Left lung (tissue), 10 donors: ENCODE measurements around the gene OR5D13. TPM values are rescaled to one million over a fixed set of nuclear protein-coding genes. Genes with fewer than 3 reads are reported as not detected.

Source experiments
- ATAC-seq: fragments of 200-7000 bp; cut with Tn5 transposase; one replicate; pipeline ENCODE4 v1.9.1; 2020; ENCODE audit warnings: moderate library complexity
- DNase-seq, 4 donors: peaks; one replicate each; pipeline ENCODE4 v3.0.0-alpha.2; 2013 to 2020
- H3K27ac ChIP-seq, 2 donors: fragments of 200-600 bp; sonication (generic) in 1 of 2; one replicate each; pipeline versions ENCODE4 v1.5.0 to v1.8.0; 2020 to 2021
- H3K27me3 ChIP-seq, 2 donors: fragments of 200-600 bp; sonication (generic) in 1 of 2; one replicate each; pipeline versions ENCODE4 v1.5.0 to v1.8.0; 2020 to 2021
- H3K36me3 ChIP-seq, 2 donors: fragments of 200-600 bp; sonication (generic) in 1 of 2; one replicate each; pipeline versions ENCODE4 v1.5.0 to v1.8.0; 2020 to 2021
- H3K4me1 ChIP-seq, 2 donors: fragments of 200-600 bp; one replicate each; pipeline ENCODE4 v1.8.0; 2021
- H3K4me3 ChIP-seq, 2 donors: fragments of 200-600 bp; sonication (generic) in 1 of 2; one replicate each; pipeline versions ENCODE4 v1.5.0 to v1.8.0; 2020 to 2021; ENCODE audit warnings: mild to moderate bottlenecking in 1 of 2
- H3K9me3 ChIP-seq, 2 donors: fragments of 200-600 bp; sonication (generic) in 1 of 2; one replicate each; pipeline versions ENCODE4 v1.5.0 to v1.8.0; 2020 to 2021
- CTCF ChIP-seq, 2 donors: fragments of 200-600 bp; sonication (generic) in 1 of 2; IDR thresholded peaks; one replicate each; pipeline versions ENCODE4 v1.5.0 to v1.8.0; 2021; ENCODE audit warnings: antibody characterized with exemption in 2 of 2
- intact Hi-C, 2 donors: fragments of 100-400 bp; cut with DNase I; formaldehyde crosslinking; loops; one replicate each; pipeline versions ENCODE4 v1.11.2 to v1.14.2; 2022
- polyA plus RNA-seq, 6 donors: library from polyadenylated mRNA; unstranded; fragments of 120-200 nt; gene quantifications; one replicate each; pipeline ENCODE4 v1.2.1, GENCODE V29; 2013; ENCODE audit not compliant: insufficient read length in 6 of 6
- total RNA-seq, 2 donors: library from RNA; stranded (reverse); fragmentation: NEBNext Ultra II Directional; extraction: Animal tissue kit (Norgen Biotek cat#: 25700); gene quantifications; one replicate each; pipeline ENCODE4 v1.2.1, GENCODE V29; 2021
- donor health status: DM: no; HTN: yes; CAD: no.
- donor health status: DM: no; HTN: no; CAD: no.

Gene OR5D13
- total and polyA plus RNA-seq, 8 donors: not detected

- DNase-seq: no peak
- Histone ChIP-seq H3K36me3 (no peaks in the 10 kb centered on the region), H3K27me3 (no peaks in the 10 kb centered on the region), H3K4me3 (no peak within 1 kb of the TSS), H3K27ac (no peak within 1 kb of the TSS), H3K9me3 (peaks cover 0 to 2% of the 10 kb centered on the region in 2 donors), H3K4me1 (no peaks in the 10 kb centered on the region)
- ATAC-seq: no peak
- intact Hi-C loops: no loop called here
- no peak for TF ChIP-seq CTCF (IDR thresholded peaks at IDR 0.05)
Measured at GRCh38 chr11:55795256-55795655, 22.0 kb downstream of the OR5D13 start, which contains the start of gene OR5D14. Gene OR5D14, plus strand, starts transcription at chr11:55795556. Its CDS starts 0 bp downstream, at chr11:55795556.

- intact Hi-C loops: no loop called here
- no peak for TF ChIP-seq CTCF (IDR thresholded peaks at IDR 0.05)
Measured at GRCh38 chr11:55806248-55806647, 33.0 kb downstream of the OR5D13 start.

GRCh38 chr11:55811067-55811466, 37.8 kb downstream of the OR5D13 start, which contains the start of gene OR5L1:
Gene OR5L1, plus strand, starts transcription at chr11:55811367. Its CDS starts 100 bp downstream, at chr11:55811467.
- H3K4me3 ChIP-seq: no peak within 1 kb of the TSS
- TF ChIP-seq CTCF (IDR thresholded peaks at IDR 0.05): no peak
- H3K27ac ChIP-seq: no peak within 1 kb of the TSS
- H3K36me3 ChIP-seq: no peaks in the 10 kb centered on the region
- no peaks in the 10 kb centered on the region for H3K27me3 ChIP-seq
- DNase-seq (no peak), ATAC-seq (no peak)
- intact Hi-C loops: no loop called here
- no peaks in the 10 kb centered on the region for H3K4me1 ChIP-seq
- H3K9me3 ChIP-seq: peaks cover 0 to 20% of the 10 kb centered on the region in 2 donors

More at GRCh38 chr11:55806248-55806647, 33.0 kb downstream of the OR5D13 start:
- Histone ChIP-seq H3K27ac (no peak overlapping the region), H3K9me3 (peaks cover 0 to 29% of the 10 kb centered on the region in 2 donors), H3K36me3 (no peaks in the 10 kb centered on the region), H3K4me1 (no peaks in the 10 kb centered on the region), H3K4me3 (no peak overlapping the region), H3K27me3 (no peaks in the 10 kb centered on the region)
- ATAC-seq: no peak
- no peak for DNase-seq

- no peak for TF ChIP-seq CTCF (IDR thresholded peaks at IDR 0.05)
Measured at GRCh38 chr11:55819330-55819729, 46.1 kb downstream of the OR5D13 start, which contains the start of gene OR5D18. Gene OR5D18, plus strand, starts transcription at chr11:55819630. Its CDS starts 0 bp downstream, at chr11:55819630.

More at GRCh38 chr11:55819330-55819729, 46.1 kb downstream of the OR5D13 start, which contains the start of gene OR5D18:
- DNase-seq (no peak), ATAC-seq (no peak)
- H3K36me3 ChIP-seq: no peaks in the 10 kb centered on the region
- H3K27me3 ChIP-seq: no peaks in the 10 kb centered on the region
- no peaks in the 10 kb centered on the region for H3K9me3 ChIP-seq
- H3K4me1 ChIP-seq: no peaks in the 10 kb centered on the region
- no peak within 1 kb of the TSS for H3K27ac ChIP-seq
- intact Hi-C loops: no loop called here
- H3K4me3 ChIP-seq: no peak within 1 kb of the TSS

Other genes starting within 250 kb of the OR5D13 start
- not detected for gene OR4C15, start 219.0 kb upstream of the OR5D13 start, total RNA-seq
- not detected for gene OR4C15, start 219.0 kb upstream of the OR5D13 start, polyA plus RNA-seq
- not detected for gene OR4C16, start 201.3 kb upstream of the OR5D13 start, total RNA-seq
- not detected for gene OR4C16, start 201.3 kb upstream of the OR5D13 start, polyA plus RNA-seq
- gene OR4C11, start 165.8 kb upstream of the OR5D13 start, total RNA-seq: not detected
- gene OR4C11, start 165.8 kb upstream of the OR5D13 start, polyA plus RNA-seq: not detected
- gene OR4P4, start 138.3 kb upstream of the OR5D13 start, total RNA-seq: not detected
- under 1 TPM in 3 of 6 donors, not detected in 3; 0.07 to 0.13 (median 0.11) TPM for gene OR4P4, start 138.3 kb upstream of the OR5D13 start, polyA plus RNA-seq
- not detected for gene OR4S2, start 125.1 kb upstream of the OR5D13 start, total RNA-seq
- gene OR4S2, start 125.1 kb upstream of the OR5D13 start, polyA plus RNA-seq: not detected
- gene OR4C6, start 111.2 kb upstream of the OR5D13 start, total RNA-seq: not detected
- not detected for gene OR4C6, start 111.2 kb upstream of the OR5D13 start, polyA plus RNA-seq
- not detected for gene OR5D14, start 22.1 kb downstream of the OR5D13 start, total RNA-seq
- gene OR5D14, start 22.1 kb downstream of the OR5D13 start, polyA plus RNA-seq: not detected
- not detected for gene OR5L1, start 37.9 kb downstream of the OR5D13 start, total RNA-seq
- gene OR5L1, start 37.9 kb downstream of the OR5D13 start, polyA plus RNA-seq: not detected
- gene OR5D18, start 46.2 kb downstream of the OR5D13 start, total RNA-seq: not detected
- not detected for gene OR5D18, start 46.2 kb downstream of the OR5D13 start, polyA plus RNA-seq
- gene OR5L2, start 53.8 kb downstream of the OR5D13 start, total RNA-seq: not detected
- gene OR5L2, start 53.8 kb downstream of the OR5D13 start, polyA plus RNA-seq: not detected
- not detected for gene OR5D16, start 65.3 kb downstream of the OR5D13 start, total RNA-seq
- not detected for gene OR5D16, start 65.3 kb downstream of the OR5D13 start, polyA plus RNA-seq
- not detected for gene TRIM51, start 109.9 kb downstream of the OR5D13 start, total RNA-seq
- gene TRIM51, start 109.9 kb downstream of the OR5D13 start, polyA plus RNA-seq: not detected
- not detected for gene OR5W2, start 141.1 kb downstream of the OR5D13 start, total RNA-seq
- gene OR5W2, start 141.1 kb downstream of the OR5D13 start, polyA plus RNA-seq: not detected
- gene OR5I1, start 163.0 kb downstream of the OR5D13 start, total RNA-seq: not detected
- gene OR5I1, start 163.0 kb downstream of the OR5D13 start, polyA plus RNA-seq: not detected
- not detected for gene OR10AG1, start 196.5 kb downstream of the OR5D13 start, total RNA-seq
- not detected for gene OR10AG1, start 196.5 kb downstream of the OR5D13 start, polyA plus RNA-seq
- not detected for gene OR5F1, start 221.2 kb downstream of the OR5D13 start, total RNA-seq
- gene OR5F1, start 221.2 kb downstream of the OR5D13 start, polyA plus RNA-seq: not detected